GM21381 (cell line): ENCODE data around the gene COQ5.
"Not testable (repeated sequence)": the region's sequence is repeated elsewhere in the genome, so short reads cannot be mapped to it uniquely, and the experiment has no call there.

Source experiments
- ATAC-seq: cut with Tn5 transposase; IDR thresholded peaks from one replicate; pipeline ENCODE4 v1.9.1; 2021; ENCODE audit warnings: mild to moderate bottlenecking, moderate library complexity; ENCODE audit not compliant: unreplicated experiment

COQ5 gene

GRCh38 chr12:120529641-120530417, 871 bp upstream of the COQ5 start:
- no peak for ATAC-seq

DNA sequence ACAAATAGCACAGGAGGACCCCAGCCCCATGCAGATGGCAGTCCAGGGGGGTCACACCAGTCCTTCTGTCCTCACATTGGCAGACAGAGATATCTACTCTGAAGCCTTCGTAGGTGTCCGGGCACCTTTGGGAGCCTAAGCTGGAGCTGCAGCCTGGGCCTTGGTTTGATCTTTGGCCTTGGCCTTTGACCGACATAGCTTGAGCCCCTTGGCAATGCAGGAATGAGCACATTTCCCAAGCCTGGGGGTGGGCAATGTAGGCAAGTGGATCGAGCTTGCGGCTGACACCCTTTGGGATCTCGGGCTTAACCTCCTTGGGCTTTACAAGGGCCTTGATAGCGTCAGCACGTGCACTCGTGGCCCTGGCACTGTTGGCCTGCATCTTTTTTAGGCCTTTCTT, 6.4 kb downstream of the COQ5 start:
- ATAC-seq, result no peak

DNA sequence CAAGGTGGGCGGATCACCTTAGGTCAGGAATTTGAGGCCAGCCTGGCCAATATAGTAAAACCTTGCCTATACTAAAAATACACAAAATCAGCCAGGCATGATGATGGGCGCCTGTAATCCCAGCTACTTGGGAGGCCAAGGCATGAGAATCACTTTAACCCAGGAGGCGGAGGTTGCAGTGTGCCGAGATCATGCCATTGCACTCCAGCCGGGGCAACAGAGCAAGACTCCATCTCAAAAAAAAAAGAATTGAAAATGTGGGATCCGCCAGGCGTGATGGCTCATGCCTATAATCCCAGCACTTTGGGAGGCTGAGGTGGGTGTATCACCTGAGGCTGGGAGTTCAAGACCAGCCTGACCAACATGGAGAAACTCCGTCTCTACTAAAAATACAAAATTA, 9.6 kb downstream of the COQ5 start:
- not testable (repeated sequence) for ATAC-seq

- ATAC-seq, result no peak
Observed at GRCh38 chr12:120515496-120515895, 13.5 kb downstream of the COQ5 start.

- ATAC-seq, result no peak
Observed at GRCh38 chr12:120514002-120514401, 15.0 kb downstream of the COQ5 start.

GRCh38 chr12:120508537-120508936, 20.4 kb downstream of the COQ5 start:
- no peak for ATAC-seq

- no peak for ATAC-seq
Observed at GRCh38 chr12:120504587-120504986, 24.4 kb downstream of the COQ5 start.

GRCh38 chr12:120500581-120500980, 28.4 kb downstream of the COQ5 start:
- ATAC-seq, result no peak

DNA sequence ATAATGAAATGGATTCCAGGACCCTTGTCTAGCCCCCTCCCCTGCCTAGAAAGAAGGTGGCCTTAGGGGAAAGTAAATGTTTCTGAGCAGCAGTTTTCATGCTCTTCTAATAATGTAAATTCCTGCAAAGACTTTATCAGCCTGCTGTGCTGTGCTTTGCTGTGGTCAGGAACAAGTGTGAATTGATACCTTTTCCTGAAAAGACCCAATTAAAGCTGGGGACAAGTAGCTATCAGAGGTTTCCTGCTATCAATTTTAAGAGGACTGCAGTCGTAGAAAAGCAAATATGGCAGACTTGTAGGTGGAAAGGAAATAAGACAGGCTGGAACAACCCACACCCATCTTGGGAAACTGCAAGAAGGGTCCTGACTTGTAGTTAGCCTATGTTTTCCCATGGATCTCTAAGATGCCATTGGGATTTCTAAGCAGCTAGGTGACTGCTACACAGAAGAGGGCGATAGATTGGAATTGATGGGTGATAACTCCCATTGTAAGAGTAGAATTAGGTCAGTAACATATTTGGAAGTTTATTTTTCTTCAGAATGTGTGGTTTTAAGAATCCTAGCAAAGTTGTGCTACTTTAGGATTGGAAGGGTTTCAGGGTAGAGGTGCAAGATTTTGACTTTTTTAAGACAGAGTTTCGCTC, 30.0 kb downstream of the COQ5 start:
- ATAC-seq, result no peak

DNA sequence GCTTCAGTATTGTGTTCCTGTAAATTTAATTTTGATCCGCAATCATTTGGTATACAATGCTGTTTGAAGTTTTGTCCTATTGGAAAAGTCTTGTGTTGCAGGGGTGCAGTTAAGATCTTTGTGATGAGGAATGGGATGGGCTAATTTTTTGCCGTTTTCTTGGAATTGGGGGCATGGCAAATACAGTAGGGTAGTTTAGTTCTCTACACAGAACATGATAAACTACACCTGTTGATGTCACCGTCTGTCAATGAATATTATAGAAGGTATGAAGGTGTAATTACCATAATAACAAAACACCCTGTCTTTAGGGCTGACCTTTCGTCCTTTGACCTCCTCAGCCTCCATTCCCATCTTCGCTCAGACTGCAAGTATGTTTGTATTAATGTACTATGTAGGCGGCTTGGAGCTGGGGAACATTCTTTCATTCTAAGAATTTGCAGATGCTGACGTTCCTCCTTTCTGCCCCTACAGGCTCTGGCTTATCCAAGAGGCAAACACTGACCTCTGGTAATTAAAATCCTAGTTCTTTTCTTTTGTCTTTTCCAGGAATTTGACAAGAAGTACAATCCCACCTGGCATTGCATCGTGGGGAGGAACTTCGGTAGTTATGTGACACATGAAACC, 31.3 kb downstream of the COQ5 start:
- no peak for ATAC-seq

DNA sequence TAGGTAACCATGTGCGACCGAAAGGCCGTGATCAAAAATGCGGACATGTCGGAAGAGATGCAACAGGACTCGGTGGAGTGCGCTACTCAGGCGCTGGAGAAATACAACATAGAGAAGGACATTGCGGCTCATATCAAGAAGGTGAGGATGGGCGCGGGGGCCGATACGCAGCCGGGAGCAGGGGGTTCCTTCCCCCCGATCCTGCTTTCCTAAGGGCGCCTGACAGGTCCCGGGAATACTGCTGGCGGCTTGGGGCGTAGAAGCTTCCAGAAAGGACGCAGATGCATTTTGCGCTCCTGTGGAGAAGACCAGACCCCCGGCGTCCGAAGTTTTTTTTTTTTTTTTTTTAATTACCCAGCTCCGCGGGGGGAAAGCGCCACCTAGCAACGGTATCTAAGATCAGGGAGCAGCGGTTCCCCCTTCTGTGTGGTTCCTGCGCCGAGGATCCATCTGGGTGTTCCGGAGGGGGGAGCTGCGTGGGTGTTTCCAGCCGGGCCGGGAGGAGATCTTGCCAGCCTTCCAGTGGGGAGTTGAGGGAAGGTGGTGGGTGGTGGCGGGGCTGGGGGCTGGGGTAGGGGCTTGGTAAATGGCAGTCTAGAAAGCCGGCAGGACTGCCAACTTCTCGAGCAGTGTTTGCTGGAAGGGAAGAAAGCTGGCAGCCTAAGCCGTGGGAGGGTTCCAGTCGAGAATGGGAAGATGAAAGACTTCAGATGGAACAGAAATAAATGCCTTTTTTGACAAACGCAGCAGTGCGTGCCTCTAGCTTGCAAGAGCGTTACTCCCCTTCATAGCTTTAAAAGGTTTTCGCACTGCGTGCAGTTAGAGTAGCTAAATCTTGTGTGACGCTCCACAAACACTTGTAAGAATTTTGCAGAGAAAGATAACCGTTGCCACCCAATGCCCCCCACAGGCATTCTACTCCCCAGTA, 32.3 kb downstream of the COQ5 start:
- peak; percentile 8 for ATAC-seq

- ATAC-seq, result peak; percentile 93
Observed at GRCh38 chr12:120495731-120496412, 33.1 kb downstream of the COQ5 start, which contains the start of gene DYNLL1. Gene DYNLL1, plus strand, starts transcription at chr12:120496113. Its CDS starts 309 bp downstream, at chr12:120496422.

DNA sequence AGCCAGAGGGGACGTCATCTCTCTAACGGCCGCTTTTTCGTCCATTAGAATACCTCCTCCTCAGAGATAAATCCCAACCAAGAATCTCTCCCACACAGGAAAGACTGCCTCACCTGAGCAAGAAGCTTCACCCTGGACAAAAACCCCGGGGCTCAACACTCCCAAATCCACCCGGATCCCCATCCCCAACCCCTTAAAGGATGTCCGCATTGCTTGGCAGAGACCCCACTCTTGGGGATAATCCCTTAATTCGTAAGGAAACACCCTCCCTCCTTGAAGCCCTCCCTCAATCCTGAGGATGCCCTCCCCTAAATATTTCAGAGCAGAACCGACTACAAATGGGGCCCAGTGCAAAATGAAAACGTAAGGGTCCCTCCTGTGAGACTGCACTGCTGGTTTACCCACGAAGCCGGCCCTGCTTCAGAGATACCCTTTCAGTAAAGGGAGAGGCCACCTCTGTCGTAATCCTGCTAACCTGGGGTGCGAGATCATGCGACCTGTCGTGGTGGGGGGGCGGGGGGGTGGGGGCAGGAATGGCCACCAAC, 33.7 kb downstream of the COQ5 start:
- ATAC-seq, result no peak

- no peak for ATAC-seq
Observed at GRCh38 chr12:120490833-120491512, 38.0 kb downstream of the COQ5 start.

GRCh38 chr12:120490325-120490724, 38.6 kb downstream of the COQ5 start:
- ATAC-seq, result no peak

GRCh38 chr12:120489018-120489417, 39.9 kb downstream of the COQ5 start:
- no peak for ATAC-seq

GRCh38 chr12:120488057-120488640, 40.8 kb downstream of the COQ5 start:
- no peak for ATAC-seq

DNA sequence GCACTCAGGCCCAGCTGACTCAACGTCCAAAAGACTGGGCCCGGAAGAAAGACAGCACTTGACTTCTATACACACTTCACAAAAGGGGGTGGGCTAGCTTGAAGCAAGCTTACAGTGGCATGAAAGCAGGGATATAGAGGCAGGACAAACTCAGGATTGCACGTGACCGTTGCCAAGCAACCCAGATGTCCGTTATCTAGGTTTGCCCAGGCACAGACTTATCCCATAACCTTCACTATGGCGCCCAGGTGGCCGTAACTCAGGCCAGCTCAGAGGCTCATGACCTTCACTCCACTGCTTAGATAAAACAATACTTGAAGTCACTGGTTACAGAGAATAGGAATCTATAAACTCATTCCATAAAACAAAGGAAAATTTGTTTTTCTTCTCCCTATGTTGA, 41.4 kb downstream of the COQ5 start:
- not testable (repeated sequence) for ATAC-seq
